NCI-H345 treated with DMSO at 0.1 percent for 48 hours (cell line): ENCODE measurements around the gene ALK.
"Not testable (repeated sequence)": the region's sequence is repeated elsewhere in the genome, so short reads cannot be mapped to it uniquely, and the experiment has no call there.

Source experiments
- DNase-seq: peaks from one replicate; lab custom pipeline; 2025; ENCODE audit not compliant: unreplicated experiment; lab: John Stamatoyannopoulos, UW

ALK gene

DNA sequence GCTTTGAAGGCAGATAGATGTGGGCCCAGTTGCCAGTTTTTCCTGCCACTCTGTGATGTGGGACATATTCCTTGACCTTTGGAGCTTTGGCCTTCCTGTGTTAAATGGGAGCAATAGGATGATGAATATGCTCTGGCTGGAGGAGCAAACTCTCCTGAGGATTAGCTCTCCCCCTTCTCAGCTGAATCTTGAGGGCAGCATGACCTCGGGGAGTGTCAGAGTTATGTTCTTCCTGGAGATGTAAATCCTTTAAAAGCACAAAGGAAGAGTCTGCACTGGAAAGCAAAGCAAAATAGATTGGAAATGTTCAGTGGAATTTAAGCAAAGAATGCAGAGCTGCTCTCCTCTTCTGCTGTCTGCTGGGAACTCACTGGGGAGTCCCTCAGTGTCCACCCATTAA lies 160.1 kb downstream of the ALK start:
- no peak for DNase-seq

DNA sequence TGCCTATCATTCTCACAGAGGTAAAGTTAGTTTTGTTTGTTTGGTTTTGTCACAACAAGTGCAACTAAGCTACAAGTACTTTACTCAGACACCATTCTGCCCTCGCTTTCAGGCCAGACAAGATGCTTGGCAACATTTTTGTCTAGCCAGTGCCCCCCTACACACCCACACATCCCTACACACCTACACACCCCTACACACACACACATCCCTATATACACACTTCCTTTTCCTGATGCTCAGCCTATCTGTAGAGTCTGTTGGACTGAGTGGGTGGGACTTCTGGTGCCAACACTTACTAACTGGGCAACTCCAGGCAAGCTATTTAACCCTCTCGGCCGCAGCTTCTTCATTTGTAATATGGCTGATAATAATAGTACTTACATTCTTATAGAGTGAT lies 161.4 kb downstream of the ALK start:
- DNase-seq: no peak

DNA sequence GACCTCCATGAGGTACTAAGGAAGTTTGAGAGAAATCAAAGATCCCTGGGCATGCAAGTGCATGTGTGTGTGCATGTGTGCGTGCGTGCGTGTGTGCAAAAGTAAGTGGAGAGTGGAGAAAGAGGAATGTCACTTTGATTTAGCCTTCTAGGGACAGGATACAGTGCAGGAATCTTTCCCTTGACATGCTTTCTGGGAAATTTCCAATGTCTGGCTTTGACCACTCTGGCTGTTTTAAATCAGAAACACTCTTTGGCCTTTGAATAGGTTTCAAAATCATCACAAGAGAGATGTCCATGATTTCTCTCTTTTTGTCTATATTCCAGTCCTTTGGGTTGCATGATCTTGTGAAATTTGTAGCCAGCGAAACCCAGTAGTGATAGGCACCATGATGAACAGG lies 162.0 kb downstream of the ALK start:
- DNase-seq: no peak

DNA sequence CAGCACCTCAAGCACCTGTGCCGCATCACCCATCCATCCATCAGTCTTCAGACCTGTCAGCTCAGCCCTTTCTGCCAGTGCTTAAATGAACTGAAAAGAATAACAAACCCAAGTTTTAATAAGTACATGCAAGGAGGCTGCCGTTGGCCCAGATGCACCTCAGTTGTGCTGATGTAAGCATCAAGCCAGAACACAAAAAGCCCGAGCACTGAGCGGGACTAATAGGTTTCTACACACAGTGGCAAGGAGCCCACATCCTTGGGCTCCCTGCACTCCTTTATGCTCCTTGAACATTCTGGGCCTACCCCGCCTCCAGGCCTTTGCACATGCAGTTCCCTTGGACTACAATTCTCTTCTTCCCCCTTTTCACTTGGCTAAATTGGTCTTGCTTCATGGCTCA lies 165.6 kb downstream of the ALK start:
- DNase-seq: no peak

DNA sequence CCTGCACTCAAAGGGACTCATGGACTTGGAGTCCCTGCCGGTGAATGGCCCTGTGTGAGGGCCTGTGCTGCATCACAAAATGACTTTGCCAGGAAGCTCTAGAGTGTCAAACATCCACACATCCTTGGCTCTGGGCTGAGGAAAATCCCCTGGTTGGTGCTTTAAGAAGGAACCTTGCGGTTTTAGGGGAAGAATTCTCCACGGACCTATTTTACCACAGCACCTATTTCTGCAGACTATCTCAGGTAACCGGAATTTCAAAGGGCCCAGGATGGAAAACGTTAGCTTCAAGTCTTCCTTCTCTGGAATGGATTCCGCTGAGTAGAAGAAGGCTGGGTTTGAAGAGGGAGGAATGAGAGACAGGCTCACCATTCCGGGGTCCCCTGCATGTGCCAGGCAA lies 166.2 kb downstream of the ALK start:
- no peak for DNase-seq

DNA sequence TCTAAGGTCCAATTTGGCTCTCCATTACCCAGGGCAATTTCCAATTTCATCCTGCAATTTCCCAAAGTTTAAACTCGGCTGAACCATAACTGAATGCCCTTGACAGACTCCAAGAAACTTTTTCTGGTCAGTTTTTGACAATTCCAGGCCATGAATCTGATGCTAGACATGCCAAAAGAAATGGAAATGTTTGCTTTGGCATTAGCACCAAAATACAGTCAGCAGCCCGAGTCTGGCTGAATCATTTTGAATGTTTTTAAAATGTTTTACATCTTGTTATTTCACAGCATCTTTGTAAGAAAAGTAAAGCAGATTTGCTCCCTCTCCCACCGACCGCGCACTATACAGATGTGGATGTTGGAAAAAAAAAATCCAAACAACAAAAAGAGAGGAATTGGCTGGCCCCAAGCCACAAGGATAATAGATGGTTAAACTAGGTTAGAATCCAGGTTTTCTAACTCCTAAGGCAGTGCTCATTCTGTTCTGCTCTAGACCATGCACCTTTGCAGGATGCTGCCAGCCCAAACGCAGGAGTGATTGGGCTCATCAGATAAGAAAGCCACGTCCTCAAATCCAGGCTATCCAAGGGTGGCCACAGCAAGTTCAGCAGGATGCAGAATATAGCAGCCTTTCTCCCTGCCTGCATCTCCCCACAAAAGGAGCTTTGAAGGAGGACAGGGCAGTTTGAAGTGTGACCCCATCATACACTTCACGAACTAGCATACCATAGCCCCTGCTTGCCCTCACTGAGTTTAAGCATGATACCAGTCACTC lies 167.5 kb downstream of the ALK start:
- DNase-seq: no peak

DNA sequence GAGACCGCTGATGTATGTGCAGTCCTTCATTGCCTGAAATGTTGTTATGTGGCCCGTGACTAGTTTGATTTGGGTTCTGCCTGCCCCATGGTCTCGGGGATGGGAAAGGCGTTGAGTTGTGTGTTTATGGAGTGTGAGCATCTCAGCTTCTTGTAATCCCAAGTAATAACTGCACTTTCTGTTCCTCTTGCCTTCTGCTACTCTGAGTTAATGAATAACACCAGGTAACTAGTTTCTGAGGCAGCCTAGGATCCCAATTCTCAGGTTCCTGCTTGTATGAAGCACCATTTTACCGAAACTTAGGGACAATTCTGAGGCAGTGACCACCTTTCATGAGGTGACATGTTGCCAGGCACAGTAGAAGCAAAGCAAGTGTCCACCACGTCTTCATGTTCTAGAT lies 170.0 kb downstream of the ALK start:
- DNase-seq: no peak

DNA sequence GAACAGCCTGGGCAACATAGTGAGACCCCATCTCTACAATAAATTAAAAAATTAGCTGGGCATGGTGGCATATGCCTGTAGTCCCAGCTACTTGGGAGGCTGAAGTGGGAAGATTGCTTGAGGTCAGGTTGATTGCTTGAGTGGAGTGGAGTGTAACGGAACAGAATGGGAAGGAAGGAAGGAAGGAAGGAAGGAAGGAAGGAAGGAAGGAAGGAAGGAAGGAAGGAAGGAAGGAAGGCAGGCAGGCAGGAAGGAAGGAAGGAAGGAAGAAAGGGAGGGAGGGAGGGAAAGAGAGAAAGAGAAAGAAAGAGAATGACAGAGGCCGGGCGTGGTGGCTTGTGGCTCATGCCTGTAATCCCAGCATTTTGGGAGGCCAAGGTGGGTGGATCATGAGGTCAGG lies 170.9 kb downstream of the ALK start:
- DNase-seq: not testable (repeated sequence)

DNA sequence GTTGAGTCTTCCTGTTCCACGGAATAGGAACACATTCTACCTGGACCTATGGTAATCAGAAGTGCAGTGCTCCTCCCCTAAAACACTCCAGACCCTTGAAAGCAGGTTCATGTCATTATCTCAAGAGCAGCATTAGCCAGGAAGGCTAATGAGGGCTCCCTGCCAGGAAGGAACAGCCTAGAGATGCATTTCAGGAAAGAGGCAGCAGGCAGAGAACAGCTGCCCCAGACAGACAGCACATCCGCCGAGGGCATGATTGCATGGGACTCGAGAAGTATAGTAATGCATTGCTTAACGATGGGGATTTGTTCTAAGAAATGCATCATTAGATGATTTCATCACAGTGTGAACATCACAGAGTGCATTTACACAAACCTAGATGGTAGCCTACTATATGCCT lies 171.5 kb downstream of the ALK start:
- DNase-seq: peak; percentile 89

DNA sequence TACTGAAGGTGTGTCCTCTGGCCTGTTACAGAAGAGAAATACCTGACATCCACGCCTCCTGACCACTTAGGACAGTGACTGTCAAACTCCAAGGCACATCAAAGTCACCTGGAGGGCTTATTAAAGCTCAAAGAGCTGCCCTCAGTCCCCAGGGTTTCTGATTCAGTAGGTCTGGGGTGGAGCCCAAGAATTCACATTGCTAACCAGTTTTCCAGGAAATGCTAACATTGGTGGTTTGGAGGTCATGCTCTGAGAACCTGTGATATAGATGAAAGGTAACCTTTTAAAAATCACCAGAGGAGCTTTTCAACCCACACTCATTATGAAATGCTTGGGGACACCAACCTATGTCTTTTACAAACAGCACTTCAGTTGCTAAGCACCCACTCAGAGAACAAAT lies 172.3 kb downstream of the ALK start:
- peak; percentile 27 for DNase-seq

DNA sequence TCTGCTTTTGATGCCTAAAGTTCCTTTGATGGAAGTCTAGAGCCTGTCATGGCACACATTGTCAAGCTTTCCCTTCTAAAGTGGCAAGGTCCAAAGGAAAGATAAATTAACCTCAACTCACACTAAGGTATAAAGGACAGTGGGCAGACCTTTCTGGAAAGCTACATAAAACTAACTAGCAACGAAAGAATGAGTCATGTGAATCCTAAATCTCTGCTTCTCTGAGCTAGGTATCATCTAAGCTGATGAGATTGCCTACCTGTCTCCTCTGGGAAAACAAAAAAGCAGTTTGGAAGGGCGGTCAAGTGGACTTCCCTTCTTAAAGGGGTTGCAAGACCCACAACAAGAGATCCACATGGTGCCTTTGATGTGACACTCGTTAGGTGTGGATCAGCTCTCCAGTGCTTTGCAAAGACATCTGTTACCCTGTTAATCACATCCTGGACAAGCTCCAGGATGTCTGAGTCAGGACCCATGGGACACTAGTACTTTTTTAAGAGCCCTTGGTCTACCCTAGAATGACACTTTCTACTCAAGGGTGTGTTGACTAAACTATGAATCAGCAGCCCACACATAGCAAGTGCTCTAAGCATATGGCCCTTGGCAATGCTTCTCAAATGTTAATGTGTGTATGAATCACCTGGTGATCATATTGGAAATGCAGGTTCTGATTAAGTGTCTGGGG lies 173.5 kb downstream of the ALK start:
- peak; percentile 97 for DNase-seq

DNA sequence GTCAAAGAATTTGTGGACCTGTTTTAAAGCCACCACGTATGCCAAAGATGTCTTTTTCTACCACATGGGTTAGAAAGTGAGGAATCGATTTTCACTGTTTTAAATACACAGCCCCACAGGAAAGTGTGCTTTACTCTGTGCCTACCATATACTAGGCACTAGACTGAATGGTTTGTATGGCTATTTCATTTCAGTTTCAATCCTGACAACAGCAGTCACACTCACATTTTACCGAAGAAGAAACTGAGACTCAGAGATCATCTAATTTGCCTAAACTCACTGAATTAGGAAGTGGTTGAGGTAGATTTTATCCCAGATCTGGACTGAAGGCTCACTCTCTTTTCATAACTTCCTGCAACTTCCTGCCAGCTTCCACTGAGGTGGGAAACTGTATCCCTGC lies 176.4 kb downstream of the ALK start:
- no peak for DNase-seq

DNA sequence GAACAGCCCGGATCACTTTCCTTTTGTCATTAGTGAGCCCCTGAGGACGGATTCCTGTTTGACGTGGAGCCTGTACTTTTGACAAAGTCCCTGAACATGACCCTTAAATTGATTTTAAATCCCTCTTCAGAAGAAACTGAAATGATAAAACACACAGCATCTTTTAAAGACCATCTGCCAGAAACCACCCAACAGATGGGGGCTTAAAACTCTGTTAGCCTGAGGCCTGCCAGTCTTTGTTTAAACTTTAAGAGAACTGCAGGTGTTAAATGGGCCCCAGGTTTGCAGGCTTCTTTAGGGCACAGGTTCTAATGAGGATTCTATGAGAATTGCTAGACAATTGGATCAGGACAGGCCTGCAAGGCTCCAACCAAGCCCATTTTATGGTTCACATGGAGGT lies 177.9 kb downstream of the ALK start:
- no peak for DNase-seq

DNA sequence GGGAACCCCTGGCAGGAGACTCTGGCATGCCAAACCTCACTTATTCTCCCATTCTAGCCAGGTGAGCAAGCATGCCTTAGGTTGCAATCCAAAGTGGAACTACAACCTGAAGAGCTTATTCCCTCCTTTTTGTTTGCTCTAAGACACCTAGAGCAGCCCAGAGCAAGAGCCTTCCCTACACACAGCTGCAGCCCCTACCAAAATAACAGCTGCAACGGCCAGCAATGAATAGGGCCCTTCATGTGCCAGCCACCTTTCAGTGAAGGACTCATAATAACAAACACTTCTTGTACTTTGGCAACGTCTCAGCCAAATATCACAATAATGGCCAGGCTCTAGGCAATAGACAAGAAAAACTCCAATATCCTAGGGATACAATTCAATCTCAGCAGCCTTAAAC lies 178.7 kb downstream of the ALK start:
- no peak for DNase-seq

DNA sequence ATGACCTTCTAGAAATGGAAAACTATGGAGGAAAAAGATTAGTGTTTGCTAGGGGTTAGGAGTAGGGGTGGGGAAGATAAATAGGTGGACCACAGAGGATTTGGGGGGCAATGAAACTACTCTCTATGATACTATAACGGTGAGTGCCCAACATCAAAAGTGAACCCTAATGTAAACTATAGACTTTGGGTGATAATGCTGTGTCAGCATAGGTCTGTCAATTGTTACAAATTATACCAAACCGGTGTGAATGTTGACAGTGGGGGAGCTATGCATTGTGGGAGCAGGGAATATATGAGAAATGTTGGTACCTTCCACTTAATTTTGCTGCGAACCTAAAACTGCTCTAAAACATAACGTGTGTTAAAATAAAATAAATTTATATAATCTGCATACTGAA lies 180.3 kb downstream of the ALK start:
- DNase-seq: no peak

DNA sequence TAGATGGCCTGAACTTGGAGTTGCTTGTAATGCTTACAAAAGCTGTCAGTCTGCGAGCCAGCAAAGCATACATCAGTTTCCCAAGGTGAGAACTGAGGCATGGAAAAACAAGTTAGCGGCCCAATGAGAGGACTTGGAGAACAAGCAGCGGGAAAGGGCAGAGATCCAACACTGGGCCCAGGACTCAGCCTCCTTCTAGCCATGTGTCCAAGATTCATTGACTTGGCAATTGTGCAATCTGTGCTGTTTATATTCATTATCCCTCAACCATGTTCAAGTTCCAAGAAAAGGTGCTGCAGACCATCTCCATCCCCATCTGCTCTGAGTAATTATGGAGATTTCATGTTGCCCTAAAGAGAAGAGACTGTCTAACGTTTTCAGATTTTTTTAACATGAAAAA lies 187.4 kb downstream of the ALK start:
- no peak for DNase-seq

DNA sequence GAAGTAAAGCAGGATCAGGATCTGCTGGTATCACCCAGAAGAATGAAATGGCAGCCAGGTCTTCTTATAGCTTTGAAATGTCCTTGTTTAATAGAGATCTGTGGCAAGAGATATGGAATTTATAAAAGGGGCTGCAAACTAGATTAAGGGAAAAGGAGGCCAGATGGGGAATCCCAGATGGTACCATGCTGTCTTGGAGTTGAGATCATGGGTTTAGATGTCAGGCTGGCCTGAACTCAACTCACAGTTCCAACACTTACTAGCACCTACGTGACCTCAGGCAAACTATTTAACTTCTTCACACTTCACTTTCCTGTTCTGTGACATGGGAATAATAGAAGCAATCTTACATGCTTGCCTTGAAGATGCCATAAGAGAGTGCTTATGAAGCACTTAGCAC lies 188.2 kb downstream of the ALK start:
- DNase-seq: no peak

DNA sequence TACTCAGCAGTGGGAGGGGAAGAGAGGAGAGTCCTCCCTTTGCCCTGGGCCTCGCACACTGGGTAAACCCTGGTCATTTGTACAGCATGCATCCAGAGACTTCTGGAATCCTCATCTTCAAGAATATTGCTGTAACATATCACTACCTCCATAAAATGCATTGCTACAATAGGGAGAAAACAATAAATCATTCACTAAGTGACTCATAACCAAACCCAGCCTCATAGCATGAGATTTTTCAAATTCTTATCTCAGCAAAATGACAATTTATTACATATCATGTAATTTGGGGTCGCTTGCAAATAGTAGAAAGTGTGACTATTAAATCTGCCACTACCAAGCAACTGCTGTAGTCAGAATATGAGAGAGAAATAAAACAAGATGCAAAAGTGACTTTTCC lies 189.4 kb downstream of the ALK start:
- no peak for DNase-seq

DNA sequence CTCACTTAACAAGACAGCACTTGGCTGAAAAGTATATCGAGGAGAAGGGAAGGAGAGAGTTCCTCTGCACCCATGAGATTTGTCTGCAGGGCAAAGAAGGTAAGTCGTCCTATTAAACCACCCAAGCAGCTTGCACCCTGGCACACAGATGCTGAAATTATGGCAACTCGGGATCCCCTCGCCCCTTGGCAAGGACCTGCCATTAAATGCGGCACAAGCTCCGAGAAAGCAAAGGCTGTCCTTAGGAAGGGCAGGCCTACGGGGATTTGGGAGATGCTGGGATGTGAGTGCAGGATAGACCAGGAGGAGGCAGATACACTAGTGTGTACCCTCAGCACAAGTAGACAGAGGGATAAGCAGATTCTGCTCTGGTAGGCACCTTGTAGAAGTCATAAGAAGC lies 191.5 kb downstream of the ALK start:
- no peak for DNase-seq

DNA sequence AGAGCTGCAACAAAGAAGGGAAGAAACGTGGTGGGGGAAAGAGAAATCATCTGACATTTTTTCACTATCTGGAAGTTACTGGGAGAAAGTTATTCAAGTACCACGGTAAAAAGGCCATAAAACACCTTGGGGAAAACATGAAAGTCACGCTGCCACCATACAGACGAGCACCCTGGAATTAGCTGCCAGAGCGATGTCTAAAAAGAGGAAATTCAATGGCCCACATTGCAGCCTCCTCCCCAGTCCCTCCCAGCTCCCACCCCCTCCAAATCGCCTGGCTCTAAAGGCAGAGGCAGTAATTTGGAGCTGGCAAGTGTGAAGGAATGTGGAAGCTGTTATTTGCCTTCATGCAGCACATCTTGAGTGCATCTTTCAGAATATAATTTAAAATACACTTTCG lies 192.0 kb downstream of the ALK start:
- no peak for DNase-seq

DNA sequence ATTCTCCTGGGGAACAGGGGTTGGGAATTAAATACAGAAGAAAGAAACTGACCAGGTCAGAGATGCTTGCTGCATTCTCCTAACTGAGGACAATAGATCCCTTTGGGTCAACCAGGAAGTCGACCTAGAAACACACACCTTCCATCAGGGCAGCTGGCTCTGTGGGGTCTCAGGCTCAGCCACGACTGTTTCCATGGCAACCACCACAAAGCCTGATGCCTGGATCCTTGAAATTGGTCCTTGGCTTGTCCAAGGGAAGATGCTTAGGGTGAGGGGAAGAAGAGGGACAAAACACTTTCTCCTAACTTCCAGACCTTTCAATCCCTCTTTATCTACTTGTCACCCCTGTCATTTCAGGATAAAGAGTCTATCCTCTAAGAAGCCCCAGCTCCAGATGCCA lies 194.4 kb downstream of the ALK start:
- DNase-seq: no peak

DNA sequence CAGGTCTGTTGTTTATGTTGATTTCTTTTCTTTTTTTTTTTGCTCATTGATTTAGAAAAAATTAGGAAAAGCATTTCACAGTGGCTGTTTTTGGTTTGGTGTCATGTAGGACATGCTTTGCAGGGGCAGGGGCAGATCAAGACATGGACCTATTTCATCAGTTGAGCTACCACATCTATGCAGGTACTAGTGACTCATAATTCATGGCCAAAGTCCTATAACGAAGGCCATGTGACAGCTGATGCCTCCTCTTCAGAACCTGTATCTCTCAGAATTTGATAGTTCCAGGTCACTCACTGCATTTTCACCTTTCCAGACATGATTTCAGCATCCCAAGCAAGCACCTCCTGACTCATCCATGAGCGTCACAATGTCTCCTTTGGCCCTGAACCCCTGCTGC lies 195.8 kb downstream of the ALK start:
- no peak for DNase-seq

DNA sequence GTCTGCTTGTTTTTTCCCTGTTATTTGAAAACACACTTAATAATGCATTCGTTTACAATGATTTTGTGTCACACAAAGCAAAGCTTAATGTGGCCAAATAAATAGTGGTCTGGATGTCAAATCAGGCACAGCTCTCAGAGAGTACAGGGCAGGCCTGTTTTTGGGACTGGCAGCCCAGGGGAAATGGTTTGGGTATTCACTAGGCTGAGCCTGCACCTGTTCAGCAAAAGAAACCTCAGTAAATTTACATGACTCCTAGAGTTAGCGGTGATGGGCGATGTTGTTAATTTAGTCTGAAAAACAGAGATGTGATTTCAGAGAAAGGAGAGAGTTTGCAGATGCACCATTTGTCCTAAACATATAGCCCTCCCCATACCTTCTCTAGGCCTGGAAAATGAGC lies 197.1 kb downstream of the ALK start:
- no peak for DNase-seq
